Keratinocyte (primary cell): Measurements from ENCODE around the gene BCAP31. TPM values are rescaled to one million over a fixed set of nuclear protein-coding genes. Genes with fewer than 3 reads are reported as not detected.
A peak's percentile ranks its signal among the peaks of the same experiment; 100 is the strongest.

ENCODE experiments used
- DNase-seq: peaks from one replicate; pipeline ENCODE4 v3.0.0-alpha.2; 2011; ENCODE audit warnings: low read depth, missing footprints, low spot score
- FAIRE-seq: peaks from 2 replicates; lab custom pipeline; 2011; peaks lifted over from hg19 to GRCh38; lab: Jason Lieb, UNC
- H2AFZ ChIP-seq: 2 replicates; pipeline ENCODE4 v1.6.0; 2012; ENCODE audit warnings: low read length, control low read depth, inconsistent platforms; ENCODE audit not compliant: control insufficient read depth
- H3K27ac ChIP-seq: 2 replicates; pipeline ENCODE4 v1.5.1; 2011; ENCODE audit warnings: low read length; ENCODE audit not compliant: control insufficient read depth, insufficient read depth
- H3K27me3 ChIP-seq: 3 replicates; pipeline ENCODE4 v1.6.0; 2011; ENCODE audit warnings: low read length; ENCODE audit not compliant: control insufficient read depth, insufficient read depth; ENCODE audit errors: extremely low read depth
- H3K36me3 ChIP-seq, 2 experiments: 2 replicates in 1 of 2; 3 replicates in 1 of 2; pipeline ENCODE4 v1.5.1; 2011; ENCODE audit warnings: low read length in 2 of 2, mild to moderate bottlenecking in 1 of 2; ENCODE audit not compliant: control insufficient read depth in 2 of 2, insufficient read depth in 2 of 2; ENCODE audit errors: extremely low read depth in 1 of 2
- H3K4me1 ChIP-seq: 3 replicates; pipeline ENCODE4 v1.5.1; 2011; ENCODE audit warnings: low read length; ENCODE audit not compliant: control insufficient read depth, insufficient read depth; ENCODE audit errors: extremely low read depth
- H3K4me2 ChIP-seq: 3 replicates; pipeline ENCODE4 v1.6.0; 2011; ENCODE audit warnings: low read depth, low read length; ENCODE audit not compliant: control insufficient read depth, insufficient read depth; ENCODE audit errors: extremely low read depth
- H3K4me3 ChIP-seq, 3 experiments: fragments of 200-600 bp in 1 of 3; sonication (generic) in 1 of 3; 2 replicates in 2 of 3; 3 replicates in 1 of 3; pipeline ENCODE4 v1.5.1; 2011 to 2016; ENCODE audit warnings: low read length in 3 of 3, mild to moderate bottlenecking in 3 of 3, control low read depth in 2 of 3, inconsistent platforms in 1 of 3, low read depth in 1 of 3, mixed read lengths in 1 of 3, mixed run types in 1 of 3, moderate library complexity in 1 of 3; ENCODE audit not compliant: control insufficient read depth in 2 of 3, insufficient read depth in 2 of 3; ENCODE audit errors: extremely low read depth in 1 of 3
- H3K79me2 ChIP-seq: 2 replicates; pipeline ENCODE4 v1.6.0; 2012; ENCODE audit warnings: low read length; ENCODE audit not compliant: control insufficient read depth, insufficient read depth
- H3K9ac ChIP-seq: 3 replicates; pipeline ENCODE4 v1.6.0; 2011; ENCODE audit warnings: low read length; ENCODE audit not compliant: control insufficient read depth, insufficient read depth; ENCODE audit errors: extremely low read depth
- H3K9me1 ChIP-seq: 3 replicates; pipeline ENCODE4 v1.6.0; 2011; ENCODE audit warnings: low read length; ENCODE audit not compliant: control insufficient read depth, insufficient read depth; ENCODE audit errors: extremely low read depth
- H3K9me3 ChIP-seq: 2 replicates; pipeline ENCODE4 v1.5.1; 2012; ENCODE audit warnings: low read depth, low read length; ENCODE audit not compliant: control insufficient read depth
- H4K20me1 ChIP-seq: 3 replicates; pipeline ENCODE4 v1.6.0; 2011; ENCODE audit warnings: low read length; ENCODE audit not compliant: control insufficient read depth, insufficient read depth; ENCODE audit errors: extremely low read depth
- CTCF ChIP-seq, 3 experiments: IDR thresholded peaks in 1 of 3; conservative IDR thresholded peaks in 1 of 3; optimal IDR thresholded peaks in 1 of 3; 2 replicates in 2 of 3; 3 replicates in 1 of 3; pipeline versions ENCODE3 to v1.5.1; 2011; ENCODE audit warnings: low read length in 3 of 3, mild to moderate bottlenecking in 3 of 3, moderate library complexity in 2 of 3, control low read depth in 1 of 3, inconsistent platforms in 1 of 3; ENCODE audit not compliant: insufficient read depth in 2 of 3; ENCODE audit errors: extremely low read depth in 1 of 3
- EZH2 ChIP-seq: IDR thresholded peaks from one replicate; pipeline ENCODE4 v1.6.1; 2012; ENCODE audit warnings: inconsistent platforms, mild to moderate bottlenecking, low read length, moderate library complexity
- dilution Hi-C: fragments of 300-500 bp; cut with MboI; formaldehyde crosslinking; loops from one replicate; pipeline ENCODE4 v1.7.0; 2020; ENCODE audit warnings: low sequenced_read_pairs; ENCODE audit not compliant: extremely low pct_ligation_motif_present
- polyA plus RNA-seq, 5 experiments: library from polyadenylated mRNA; depleted of rRNA in 3 of 5; stranded (reverse) in 3 of 5; stranded (forward) in 1 of 5; unstranded in 1 of 5; fragments of >200 nt; gene quantifications; 1 replicate in 1 of 5; 2 replicates in 3 of 5; 3 replicates in 1 of 5; pipeline versions ENCODE4 v1.2.1 to v1.2.3, GENCODE V29; 2011 to 2012; ENCODE audit warnings: missing spikeins in 2 of 5, low read depth in 1 of 5, low replicate concordance in 1 of 5

BCAP31 gene
- polyA plus RNA-seq, 1 donor (not counting 4 experiments of a cell fraction or from before 2014, with no cell fraction given): 262 TPM

GRCh38 chrX:153688071-153688470 is 36.1 kb downstream of the BCAP31 start:
- no peak overlapping the region for H2AFZ ChIP-seq
- dilution Hi-C loops: no loop called here
- no peaks in the 10 kb centered on the region for H4K20me1 ChIP-seq
- H3K9me3 ChIP-seq: no peaks in the 10 kb centered on the region
- no peak for FAIRE-seq
- no peak for TF ChIP-seq EZH2
- no peak for TF ChIP-seq CTCF (optimal IDR thresholded peaks at IDR 0.05 in 1 of 3, IDR thresholded peaks at IDR 0.05 in 1 of 3, conservative IDR thresholded peaks at IDR 0.05 in 1 of 3; ENCODE audit: extremely low read depth in 1 of 3, insufficient read depth in 2 of 3, low read length in 3 of 3)
- no peak for DNase-seq
- H3K36me3 ChIP-seq: no peaks in the 10 kb centered on the region
- no peak overlapping the region for H3K4me2 ChIP-seq
- H3K27me3 ChIP-seq: no peaks in the 10 kb centered on the region
- H3K9me1 ChIP-seq: no peaks in the 10 kb centered on the region
- H3K9ac ChIP-seq: no peak overlapping the region
- no peak overlapping the region for H3K4me3 ChIP-seq
- peaks cover 8% of the 10 kb centered on the region for H3K4me1 ChIP-seq
- H3K27ac ChIP-seq: no peak overlapping the region
- H3K79me2 ChIP-seq: peaks cover 11% of the 10 kb centered on the region

GRCh38 chrX:153687121-153688039 is 36.8 kb downstream of the BCAP31 start, which contains the start of gene SLC6A8:
TSS of gene SLC6A8 (plus strand) at chrX:153687926. CDS start at chrX:153688575, 649 bp downstream.
- Histone ChIP-seq H3K9ac (peak within 1 kb of the TSS; percentile 61), H3K4me3 (peak within 1 kb of the TSS in 1 of 3 experiments; percentile 48), H3K36me3 (no peaks in the 10 kb centered on the region), H3K27me3 (no peaks in the 10 kb centered on the region), H4K20me1 (no peaks in the 10 kb centered on the region), H3K4me1 (peaks cover 8% of the 10 kb centered on the region), H3K4me2 (peak within 1 kb of the TSS; percentile 27), H3K9me3 (no peaks in the 10 kb centered on the region), H3K79me2 (peaks cover 11% of the 10 kb centered on the region), H3K27ac (no peak within 1 kb of the TSS), H3K9me1 (no peaks in the 10 kb centered on the region), H2AFZ (no peak within 1 kb of the TSS)
- DNase-seq: no peak
- dilution Hi-C loops: no loop called here
- FAIRE-seq: no peak
- TF ChIP-seq CTCF (optimal IDR thresholded peaks at IDR 0.05 in 1 of 3, IDR thresholded peaks at IDR 0.05 in 1 of 3, conservative IDR thresholded peaks at IDR 0.05 in 1 of 3; ENCODE audit: extremely low read depth in 1 of 3, insufficient read depth in 2 of 3, low read length in 3 of 3): peak in 1 of 3 experiments; percentile 6
- no peak for TF ChIP-seq EZH2
